Liver (tissue), 9 donors: ENCODE results near the gene ALK. TPM values are rescaled to one million over a fixed set of nuclear protein-coding genes. Genes with fewer than 3 reads are reported as not detected.

Experiments used
- DNase-seq: peaks from one replicate; pipeline ENCODE4 v3.0.0-alpha.2; 2017; ENCODE audit warnings: low spot score
- H3K27ac ChIP-seq, 2 donors: one replicate each; pipeline ENCODE4 v1.7.0; 2013; ENCODE audit warnings: inconsistent platforms in 2 of 2, low read length in 2 of 2, control low read depth in 1 of 2, low read depth in 1 of 2, mild to moderate bottlenecking in 1 of 2
- H3K27me3 ChIP-seq, 4 donors: one replicate each; pipeline versions ENCODE4 v1.6.1 to v1.7.0; 2013; ENCODE audit warnings: low read length in 3 of 4, inconsistent platforms in 1 of 4, mild to moderate bottlenecking in 1 of 4, moderate library complexity in 1 of 4; ENCODE audit not compliant: control insufficient read depth in 4 of 4, insufficient read depth in 4 of 4
- H3K36me3 ChIP-seq, 4 donors: one replicate each; pipeline versions ENCODE4 v1.6.1 to v1.7.0; 2013; ENCODE audit warnings: low read length in 3 of 4, mild to moderate bottlenecking in 3 of 4, low read depth in 1 of 4, moderate library complexity in 1 of 4; ENCODE audit not compliant: control insufficient read depth in 4 of 4, insufficient read depth in 3 of 4
- H3K4me1 ChIP-seq, 4 donors: one replicate each; pipeline versions ENCODE4 v1.6.1 to v1.7.0; 2013; ENCODE audit warnings: low read length in 3 of 4, mild to moderate bottlenecking in 3 of 4, moderate library complexity in 1 of 4; ENCODE audit not compliant: control insufficient read depth in 4 of 4, insufficient read depth in 4 of 4
- H3K4me3 ChIP-seq, 3 donors: one replicate each; pipeline versions ENCODE4 v1.6.1 to v1.7.0; 2013; ENCODE audit warnings: low read length in 3 of 3, control low read depth in 1 of 3, low read depth in 1 of 3, mild to moderate bottlenecking in 1 of 3
- H3K9ac ChIP-seq, 2 donors: one replicate each; pipeline ENCODE4 v1.7.0; 2013; ENCODE audit warnings: low read length in 2 of 2, mild to moderate bottlenecking in 2 of 2, moderate library complexity in 2 of 2, control low read depth in 1 of 2, low read depth in 1 of 2
- H3K9me3 ChIP-seq, 4 donors: one replicate each; pipeline versions ENCODE4 v1.6.1 to v1.7.0; 2013; ENCODE audit warnings: low read length in 3 of 4; ENCODE audit not compliant: control insufficient read depth in 4 of 4
- ATF3 ChIP-seq: IDR thresholded peaks from 2 replicates; pipeline ENCODE4 v1.6.1; 2016; ENCODE audit warnings: antibody characterized with exemption
- EGR1 ChIP-seq, 2 donors: IDR thresholded peaks; 2 replicates each; pipeline ENCODE4 v1.6.1; 2016 to 2018; ENCODE audit warnings: antibody characterized with exemption in 2 of 2, low read depth in 2 of 2
- FOXA1 ChIP-seq: IDR thresholded peaks from 2 replicates; pipeline ENCODE4 v1.6.1; 2016; ENCODE audit warnings: antibody characterized with exemption
- FOXA2 ChIP-seq: IDR thresholded peaks from 2 replicates; pipeline ENCODE4 v1.6.1; 2016; ENCODE audit warnings: antibody characterized with exemption
- GABPA ChIP-seq, 2 donors: IDR thresholded peaks in 1 of 2; conservative IDR thresholded peaks in 1 of 2; 2 replicates each; pipeline ENCODE4 v1.6.1; 2016; ENCODE audit warnings: antibody characterized with exemption in 2 of 2, mild to moderate bottlenecking in 1 of 2, moderate library complexity in 1 of 2
- HNF4G ChIP-seq: IDR thresholded peaks from 2 replicates; pipeline ENCODE4 v1.6.1; 2016; ENCODE audit warnings: antibody characterized with exemption
- JUND ChIP-seq, 2 donors: IDR thresholded peaks; 2 replicates each; pipeline ENCODE4 v1.6.1; 2016; ENCODE audit warnings: antibody characterized with exemption in 2 of 2
- NR2F2 ChIP-seq: IDR thresholded peaks from 2 replicates; pipeline ENCODE4 v1.6.1; 2016; ENCODE audit warnings: antibody characterized with exemption
- RAD21 ChIP-seq, 2 donors: IDR thresholded peaks; 2 replicates each; pipeline ENCODE4 v1.6.1; 2016; ENCODE audit warnings: antibody characterized with exemption in 2 of 2, mild to moderate bottlenecking in 2 of 2
- RXRA ChIP-seq, 2 donors: IDR thresholded peaks; 2 replicates each; pipeline ENCODE4 v1.6.1; 2017 to 2018; ENCODE audit warnings: antibody characterized with exemption in 2 of 2, mild to moderate bottlenecking in 1 of 2
- SP1 ChIP-seq: IDR thresholded peaks from 2 replicates; pipeline ENCODE4 v1.6.1; 2018; ENCODE audit warnings: antibody characterized with exemption, mild to moderate bottlenecking
- TAF1 ChIP-seq: conservative IDR thresholded peaks from 2 replicates; pipeline ENCODE4 v1.6.1; 2016; ENCODE audit warnings: antibody characterized with exemption, mild to moderate bottlenecking
- YY1 ChIP-seq: IDR thresholded peaks from 2 replicates; pipeline ENCODE4 v1.6.1; 2016; ENCODE audit warnings: antibody characterized with exemption, mild to moderate bottlenecking
- ZBTB33 ChIP-seq: IDR thresholded peaks from 2 replicates; pipeline ENCODE4 v1.6.1; 2016; ENCODE audit warnings: antibody characterized with exemption
- WGBS: extraction: QIAGEN DNeasy Blood & Tissue Kit; methylation state at CpG from one replicate; pipeline ENCODE4 v1.1.7; 2013; 5-methylcytosine and 5-hydroxymethylcytosine counted together
- polyA plus RNA-seq, 2 donors: library from polyadenylated mRNA; stranded (reverse) in 1 of 2; unstranded in 1 of 2; fragments of 200-250 nt in 1 of 2; fragments of >200 nt in 1 of 2; fragmentation: Nextera tagmentation in 1 of 2; extraction: Ambion mirVana in 1 of 2; gene quantifications; one replicate each; pipeline versions ENCODE4 v1.2.1 to v1.2.3, GENCODE V29; 2013 to 2015
- total RNA-seq, 2 donors: library from RNA; depleted of rRNA; stranded (reverse); fragments of >200 nt; gene quantifications; one replicate each; pipeline ENCODE4 v1.2.3, GENCODE V29; 2014
- TF ChIP-seq, protein P1 (sequence below): IDR thresholded peaks from 2 replicates; pipeline ENCODE4 v1.6.1; 2016; ENCODE audit warnings: antibody characterized with exemption
- TF ChIP-seq, protein P2 (sequence below): fragments of 150-350 bp; IDR thresholded peaks from 2 replicates; pipeline ENCODE4 v1.5.1; 2017; ENCODE audit warnings: improper control_type of control experiment, low read depth, low read length; ENCODE audit not compliant: missing input control
- TF ChIP-seq, protein P3 (sequence below): IDR thresholded peaks from 2 replicates; pipeline ENCODE4 v1.6.1; 2016; ENCODE audit warnings: antibody characterized with exemption, mild to moderate bottlenecking
- donor health status: healthy.
- donor health status: healthy.
- donor health status: healthy.
- donor health status: healthy.
- donor health status: healthy.

The ALK gene
- total and polyA plus RNA-seq, 4 donors, result under 0.01 TPM; not detected in 3

DNA sequence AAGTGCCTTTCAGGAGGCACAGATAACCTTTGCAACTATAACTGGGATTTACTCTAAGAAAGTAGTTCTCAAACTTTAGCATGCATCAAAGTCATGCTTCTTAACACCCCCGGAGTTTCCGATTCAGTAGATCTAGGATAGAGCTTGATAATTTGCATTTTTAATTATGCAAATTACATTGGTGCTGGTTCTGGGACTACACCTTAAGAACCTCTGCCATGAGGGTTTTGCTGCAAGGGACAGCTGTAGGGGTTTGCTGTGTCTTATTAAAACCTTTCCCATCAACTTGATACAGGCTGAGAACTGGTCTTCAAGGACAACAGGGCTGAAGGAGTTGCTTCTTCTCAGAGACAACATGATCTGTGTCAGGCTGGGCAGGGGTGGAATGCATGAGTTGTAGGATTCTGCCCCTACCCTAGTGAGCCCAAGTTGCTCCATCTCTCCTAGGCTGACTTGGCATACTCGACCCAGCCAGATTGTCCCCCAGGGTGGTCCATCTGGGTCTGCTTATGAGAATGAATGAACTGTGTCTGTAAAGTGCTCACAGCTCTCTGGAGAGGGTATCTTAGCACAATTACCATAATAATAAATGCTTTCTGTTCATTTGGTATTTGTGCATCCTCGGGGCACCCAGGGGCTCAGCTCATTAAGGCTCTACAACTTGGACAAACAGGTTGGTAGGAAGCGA is 573.5 kb downstream of the ALK start:
- Histone ChIP-seq H3K9me3 (no peaks in the 10 kb centered on the region), H3K4me3 (no peak overlapping the region), H3K4me1 (no peaks in the 10 kb centered on the region), H3K9ac (no peak overlapping the region), H3K36me3 (no peaks in the 10 kb centered on the region), H3K27me3 (peaks cover 0 to 3% (median 0%) of the 10 kb centered on the region in 4 donors), H3K27ac (no peak overlapping the region)
- TF ChIP-seq ATF3, result no peak
- no peak for TF ChIP-seq FOXA2
- no peak for TF ChIP-seq RAD21 (IDR thresholded peaks at IDR 0.05)
- no peak for TF ChIP-seq YY1
- no peak for TF ChIP-seq TAF1
- TF ChIP-seq, protein P1, sequence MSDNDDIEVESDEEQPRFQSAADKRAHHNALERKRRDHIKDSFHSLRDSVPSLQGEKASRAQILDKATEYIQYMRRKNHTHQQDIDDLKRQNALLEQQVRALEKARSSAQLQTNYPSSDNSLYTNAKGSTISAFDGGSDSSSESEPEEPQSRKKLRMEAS, result no peak
- TF ChIP-seq EGR1 (IDR thresholded peaks at IDR 0.05; ENCODE audit: low read depth in 2 of 2), result no peak
- TF ChIP-seq, protein P2, sequence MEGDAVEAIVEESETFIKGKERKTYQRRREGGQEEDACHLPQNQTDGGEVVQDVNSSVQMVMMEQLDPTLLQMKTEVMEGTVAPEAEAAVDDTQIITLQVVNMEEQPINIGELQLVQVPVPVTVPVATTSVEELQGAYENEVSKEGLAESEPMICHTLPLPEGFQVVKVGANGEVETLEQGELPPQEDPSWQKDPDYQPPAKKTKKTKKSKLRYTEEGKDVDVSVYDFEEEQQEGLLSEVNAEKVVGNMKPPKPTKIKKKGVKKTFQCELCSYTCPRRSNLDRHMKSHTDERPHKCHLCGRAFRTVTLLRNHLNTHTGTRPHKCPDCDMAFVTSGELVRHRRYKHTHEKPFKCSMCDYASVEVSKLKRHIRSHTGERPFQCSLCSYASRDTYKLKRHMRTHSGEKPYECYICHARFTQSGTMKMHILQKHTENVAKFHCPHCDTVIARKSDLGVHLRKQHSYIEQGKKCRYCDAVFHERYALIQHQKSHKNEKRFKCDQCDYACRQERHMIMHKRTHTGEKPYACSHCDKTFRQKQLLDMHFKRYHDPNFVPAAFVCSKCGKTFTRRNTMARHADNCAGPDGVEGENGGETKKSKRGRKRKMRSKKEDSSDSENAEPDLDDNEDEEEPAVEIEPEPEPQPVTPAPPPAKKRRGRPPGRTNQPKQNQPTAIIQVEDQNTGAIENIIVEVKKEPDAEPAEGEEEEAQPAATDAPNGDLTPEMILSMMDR, result no peak
- no peak for TF ChIP-seq SP1
- no peak for TF ChIP-seq ZBTB33
- TF ChIP-seq, protein P3, sequence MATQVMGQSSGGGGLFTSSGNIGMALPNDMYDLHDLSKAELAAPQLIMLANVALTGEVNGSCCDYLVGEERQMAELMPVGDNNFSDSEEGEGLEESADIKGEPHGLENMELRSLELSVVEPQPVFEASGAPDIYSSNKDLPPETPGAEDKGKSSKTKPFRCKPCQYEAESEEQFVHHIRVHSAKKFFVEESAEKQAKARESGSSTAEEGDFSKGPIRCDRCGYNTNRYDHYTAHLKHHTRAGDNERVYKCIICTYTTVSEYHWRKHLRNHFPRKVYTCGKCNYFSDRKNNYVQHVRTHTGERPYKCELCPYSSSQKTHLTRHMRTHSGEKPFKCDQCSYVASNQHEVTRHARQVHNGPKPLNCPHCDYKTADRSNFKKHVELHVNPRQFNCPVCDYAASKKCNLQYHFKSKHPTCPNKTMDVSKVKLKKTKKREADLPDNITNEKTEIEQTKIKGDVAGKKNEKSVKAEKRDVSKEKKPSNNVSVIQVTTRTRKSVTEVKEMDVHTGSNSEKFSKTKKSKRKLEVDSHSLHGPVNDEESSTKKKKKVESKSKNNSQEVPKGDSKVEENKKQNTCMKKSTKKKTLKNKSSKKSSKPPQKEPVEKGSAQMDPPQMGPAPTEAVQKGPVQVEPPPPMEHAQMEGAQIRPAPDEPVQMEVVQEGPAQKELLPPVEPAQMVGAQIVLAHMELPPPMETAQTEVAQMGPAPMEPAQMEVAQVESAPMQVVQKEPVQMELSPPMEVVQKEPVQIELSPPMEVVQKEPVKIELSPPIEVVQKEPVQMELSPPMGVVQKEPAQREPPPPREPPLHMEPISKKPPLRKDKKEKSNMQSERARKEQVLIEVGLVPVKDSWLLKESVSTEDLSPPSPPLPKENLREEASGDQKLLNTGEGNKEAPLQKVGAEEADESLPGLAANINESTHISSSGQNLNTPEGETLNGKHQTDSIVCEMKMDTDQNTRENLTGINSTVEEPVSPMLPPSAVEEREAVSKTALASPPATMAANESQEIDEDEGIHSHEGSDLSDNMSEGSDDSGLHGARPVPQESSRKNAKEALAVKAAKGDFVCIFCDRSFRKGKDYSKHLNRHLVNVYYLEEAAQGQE, result no peak
- TF ChIP-seq FOXA1, result no peak
- no peak for TF ChIP-seq NR2F2
- no peak for TF ChIP-seq GABPA (IDR thresholded peaks at IDR 0.05 in 1 of 2, conservative IDR thresholded peaks at IDR 0.05 in 1 of 2)
- TF ChIP-seq HNF4G, result no peak
- TF ChIP-seq JUND (IDR thresholded peaks at IDR 0.05), result no peak
- 77% methylated on average over 5 of the region's 5 CpGs for WGBS
- DNase-seq, result no peak

GRCh38 chr2:29345236-29345635 is 576.1 kb downstream of the ALK start:
- Histone ChIP-seq H3K27me3 (peaks cover 0 to 3% (median 0%) of the 10 kb centered on the region in 4 donors), H3K4me3 (no peak overlapping the region), H3K36me3 (no peaks in the 10 kb centered on the region), H3K9ac (no peak overlapping the region), H3K27ac (no peak overlapping the region), H3K9me3 (no peaks in the 10 kb centered on the region), H3K4me1 (no peaks in the 10 kb centered on the region)
- WGBS, result 76% methylated on average over 2 of the region's 2 CpGs
- DNase-seq, result no peak
- TF ChIP-seq SP1 (no peak), JUND (IDR thresholded peaks at IDR 0.05) (no peak), EGR1 (IDR thresholded peaks at IDR 0.05; ENCODE audit: low read depth in 2 of 2) (no peak), FOXA2 (no peak), RAD21 (IDR thresholded peaks at IDR 0.05) (no peak), FOXA1 (no peak), ATF3 (no peak), NR2F2 (no peak), RXRA (IDR thresholded peaks at IDR 0.05) (no peak), TAF1 (no peak), GABPA (IDR thresholded peaks at IDR 0.05 in 1 of 2, conservative IDR thresholded peaks at IDR 0.05 in 1 of 2) (no peak), YY1 (no peak)
- TF ChIP-seq, protein P2, result no peak
- TF ChIP-seq, protein P1, result no peak
